Stimulated activated CD4-positive, alpha-beta T cell treated with anti-CD3 and anti-CD28 coated beads, Interleukin-4, amount 100 ng/mL, for 4 hours (primary cell): Measurements from ENCODE around the gene SKA2.
A peak's percentile ranks its signal among the peaks of the same experiment; 100 is the strongest.
"Not testable (repeated sequence)": the region's sequence is repeated elsewhere in the genome, so short reads cannot be mapped to it uniquely, and the experiment has no call there.

Experiments used
- DNase-seq, 2 experiments: peaks; one replicate each; pipeline ENCODE4 v3.0.0-alpha.2; 2020

SKA2 gene

GRCh38 chr17:59151006-59151405 lies 4.0 kb downstream of the SKA2 start:
- no peak for DNase-seq

GRCh38 chr17:59149841-59150511 lies 5.0 kb downstream of the SKA2 start:
- no peak for DNase-seq

- no peak for DNase-seq
Observed at GRCh38 chr17:59149051-59149450, 5.9 kb downstream of the SKA2 start.

GRCh38 chr17:59145571-59146096 lies 9.4 kb downstream of the SKA2 start:
- DNase-seq = no peak

GRCh38 chr17:59141860-59142259 lies 13.1 kb downstream of the SKA2 start:
- no peak for DNase-seq

GRCh38 chr17:59139939-59140338 lies 15.0 kb downstream of the SKA2 start:
- no peak for DNase-seq

GRCh38 chr17:59138339-59138738 lies 16.6 kb downstream of the SKA2 start:
- not testable (repeated sequence) for DNase-seq

GRCh38 chr17:59131131-59131530 lies 23.9 kb downstream of the SKA2 start:
- DNase-seq = no peak

GRCh38 chr17:59129814-59130213 lies 25.2 kb downstream of the SKA2 start:
- DNase-seq = no peak

GRCh38 chr17:59126809-59127417 lies 28.1 kb downstream of the SKA2 start:
- no peak for DNase-seq

GRCh38 chr17:59124665-59125064 lies 30.3 kb downstream of the SKA2 start:
- no peak for DNase-seq

GRCh38 chr17:59121901-59122480 lies 33.0 kb downstream of the SKA2 start:
- DNase-seq = no peak

GRCh38 chr17:59115474-59115873 lies 39.5 kb downstream of the SKA2 start:
- DNase-seq = no peak

- DNase-seq = no peak
Observed at GRCh38 chr17:59111539-59111938, 43.4 kb downstream of the SKA2 start.

GRCh38 chr17:59110973-59111372 lies 44.0 kb downstream of the SKA2 start:
- DNase-seq = no peak

- DNase-seq = no peak
Observed at GRCh38 chr17:59108400-59109102, 46.4 kb downstream of the SKA2 start.

- no peak for DNase-seq
Observed at GRCh38 chr17:59107306-59107670, 47.7 kb downstream of the SKA2 start.

- peak; percentile 97 to 100 for DNase-seq
Observed at GRCh38 chr17:59106463-59107305, 48.3 kb downstream of the SKA2 start, which contains the start of gene TRIM37. TSS of gene TRIM37 (minus strand) at chr17:59106880. CDS start at chr17:59106461, 419 bp downstream.

GRCh38 chr17:59105852-59106462 lies 49.0 kb downstream of the SKA2 start:
- peak; percentile 50 to 69 for DNase-seq

- DNase-seq = no peak
Observed at GRCh38 chr17:59101178-59101577, 53.8 kb downstream of the SKA2 start.

- DNase-seq = no peak
Observed at GRCh38 chr17:59097876-59098275, 57.1 kb downstream of the SKA2 start.
